Fibroblast of pulmonary artery (primary cell): ENCODE results near the gene GALNT12.

Experiments used
- DNase-seq: peaks from one replicate; pipeline ENCODE4 v3.0.0-alpha.2; 2010; ENCODE audit warnings: low read depth
- H3K4me3 ChIP-seq: replicated peaks from 2 replicates; pipeline ENCODE4 v1.5.1; 2011; ENCODE audit warnings: low read depth, mild to moderate bottlenecking, control low read depth, low read length, moderate library complexity
- TF ChIP-seq, protein P1 (sequence below): IDR thresholded peaks from 2 replicates; pipeline ENCODE4 v1.5.1; 2011; ENCODE audit warnings: mild to moderate bottlenecking, control low read depth, low read length, inconsistent platforms; ENCODE audit errors: missing control alignments

The GALNT12 gene

DNA sequence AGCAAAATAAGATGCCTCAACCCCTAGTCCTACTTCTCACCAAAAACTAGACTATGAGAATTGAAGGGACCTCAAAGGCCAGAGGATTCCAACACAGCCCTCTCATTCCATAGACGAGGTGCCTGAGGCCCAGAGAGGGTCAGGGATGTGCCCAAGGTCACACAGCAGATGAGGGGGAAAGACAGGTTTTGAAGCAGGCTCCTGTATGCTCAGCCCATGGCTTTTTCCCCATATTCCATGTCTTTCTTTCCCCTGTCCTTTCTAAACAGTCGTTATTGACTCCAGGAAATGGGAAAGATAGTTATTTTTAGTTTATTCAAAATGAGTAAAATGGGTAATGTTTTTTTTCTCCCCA lies 75.1 kb downstream of the GALNT12 start:
- TF ChIP-seq, protein P1, sequence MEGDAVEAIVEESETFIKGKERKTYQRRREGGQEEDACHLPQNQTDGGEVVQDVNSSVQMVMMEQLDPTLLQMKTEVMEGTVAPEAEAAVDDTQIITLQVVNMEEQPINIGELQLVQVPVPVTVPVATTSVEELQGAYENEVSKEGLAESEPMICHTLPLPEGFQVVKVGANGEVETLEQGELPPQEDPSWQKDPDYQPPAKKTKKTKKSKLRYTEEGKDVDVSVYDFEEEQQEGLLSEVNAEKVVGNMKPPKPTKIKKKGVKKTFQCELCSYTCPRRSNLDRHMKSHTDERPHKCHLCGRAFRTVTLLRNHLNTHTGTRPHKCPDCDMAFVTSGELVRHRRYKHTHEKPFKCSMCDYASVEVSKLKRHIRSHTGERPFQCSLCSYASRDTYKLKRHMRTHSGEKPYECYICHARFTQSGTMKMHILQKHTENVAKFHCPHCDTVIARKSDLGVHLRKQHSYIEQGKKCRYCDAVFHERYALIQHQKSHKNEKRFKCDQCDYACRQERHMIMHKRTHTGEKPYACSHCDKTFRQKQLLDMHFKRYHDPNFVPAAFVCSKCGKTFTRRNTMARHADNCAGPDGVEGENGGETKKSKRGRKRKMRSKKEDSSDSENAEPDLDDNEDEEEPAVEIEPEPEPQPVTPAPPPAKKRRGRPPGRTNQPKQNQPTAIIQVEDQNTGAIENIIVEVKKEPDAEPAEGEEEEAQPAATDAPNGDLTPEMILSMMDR = no peak
- H3K4me3 ChIP-seq = no peak overlapping the region
- no peak for DNase-seq

DNA sequence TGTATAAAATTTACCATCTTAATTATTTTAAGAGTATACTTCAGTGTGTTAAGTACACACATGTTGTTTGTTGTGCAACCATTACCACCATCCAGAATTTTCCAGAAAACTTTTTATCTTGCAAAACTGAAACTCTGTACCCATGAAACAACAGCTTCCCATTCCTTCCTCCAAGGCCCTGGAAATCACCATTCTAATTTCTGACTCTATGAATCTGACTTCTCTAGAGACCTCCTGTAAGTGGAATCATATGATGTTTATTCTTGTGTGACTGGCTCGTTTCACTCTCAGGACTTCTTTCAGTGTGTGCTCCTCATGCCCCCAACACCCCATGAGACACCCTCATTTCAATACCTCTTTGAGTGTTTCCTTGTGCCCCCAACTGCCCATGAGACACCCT lies 75.8 kb downstream of the GALNT12 start:
- DNase-seq = no peak
- TF ChIP-seq, protein P1 = no peak

DNA sequence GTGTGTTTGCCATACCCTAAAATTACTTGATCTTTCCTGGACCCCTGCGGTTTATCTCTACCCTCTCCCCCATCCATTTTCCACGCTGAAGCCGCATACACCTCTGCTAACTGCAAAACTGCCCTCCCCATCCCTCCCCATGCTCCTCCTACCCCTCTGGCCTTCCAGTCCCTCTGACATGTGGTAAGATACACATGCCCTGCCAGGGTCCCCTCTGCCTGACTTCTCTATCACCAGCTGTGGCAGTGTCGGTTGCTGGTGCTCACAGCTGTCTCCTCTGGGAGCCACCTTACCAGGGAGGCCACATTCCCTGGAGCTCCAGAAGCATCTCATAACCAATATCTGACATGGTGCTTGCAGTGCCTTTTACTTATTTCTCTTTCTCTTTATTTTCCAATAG lies 77.4 kb downstream of the GALNT12 start:
- H3K4me3 ChIP-seq = no peak overlapping the region
- DNase-seq = no peak
- TF ChIP-seq, protein P1 = no peak

More for the DNA sequence above, 75.8 kb downstream of the GALNT12 start:
- no peak overlapping the region for H3K4me3 ChIP-seq

DNA sequence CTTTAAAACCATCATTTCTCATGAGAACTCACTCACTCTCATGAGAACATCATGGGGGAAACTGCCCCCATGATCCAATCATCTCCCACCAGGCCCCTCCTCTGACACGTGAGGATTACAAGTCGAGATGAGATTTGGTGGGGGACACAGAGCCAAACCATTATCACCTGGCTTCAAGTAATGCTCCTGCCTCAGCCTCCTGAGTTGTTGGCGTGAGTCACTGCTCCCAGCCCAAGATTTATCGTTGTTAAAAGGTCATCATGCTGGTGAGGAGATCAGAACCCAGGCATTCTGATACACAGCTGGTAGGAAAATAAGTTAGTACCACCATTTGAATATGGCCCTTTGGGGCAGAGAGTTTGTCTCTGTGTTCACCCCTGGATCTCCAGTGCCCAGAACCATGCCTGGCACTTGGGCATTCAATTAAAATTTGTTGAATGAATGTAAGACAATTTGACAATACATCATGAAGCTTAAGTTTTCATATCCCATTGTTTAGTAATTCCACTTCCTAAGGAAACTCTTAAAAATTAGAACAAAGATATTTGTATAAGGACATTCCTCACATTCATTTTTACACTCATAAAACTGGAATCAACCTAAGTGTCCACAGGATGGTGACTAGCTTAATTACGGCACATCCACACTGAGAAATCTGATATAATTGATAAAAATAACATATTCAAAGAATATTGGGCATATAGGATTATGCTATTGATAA lies 78.3 kb downstream of the GALNT12 start:
- DNase-seq = no peak
- TF ChIP-seq, protein P1 = no peak
- no peak overlapping the region for H3K4me3 ChIP-seq

DNA sequence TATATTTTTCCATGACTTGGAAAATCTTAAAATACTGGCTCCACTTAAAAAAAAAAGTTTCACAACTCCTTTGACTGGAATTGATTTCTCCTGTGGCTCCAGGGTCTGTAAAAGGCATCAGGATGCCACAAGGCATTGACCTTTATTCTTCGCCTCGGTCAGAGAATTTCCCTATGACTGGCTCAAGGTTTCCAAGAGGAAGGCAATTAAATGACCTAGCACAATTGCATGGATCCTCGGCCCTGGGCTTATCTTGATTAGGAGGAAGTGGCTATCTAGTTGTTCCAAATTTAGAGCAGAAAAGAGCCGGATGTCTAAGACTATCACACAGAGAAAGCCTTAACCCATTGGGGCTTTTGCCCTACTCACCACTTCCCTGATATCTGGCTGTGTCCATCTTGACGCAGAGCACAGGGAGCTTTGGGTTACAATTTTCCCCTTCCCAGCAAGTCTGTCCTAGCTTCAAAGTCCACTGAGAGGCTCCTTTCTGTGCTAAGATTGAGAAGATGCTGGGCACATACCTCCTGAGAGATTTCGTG lies 79.3 kb downstream of the GALNT12 start:
- peak; percentile 18 for DNase-seq
- TF ChIP-seq, protein P1 = no peak
- no peak overlapping the region for H3K4me3 ChIP-seq

DNA sequence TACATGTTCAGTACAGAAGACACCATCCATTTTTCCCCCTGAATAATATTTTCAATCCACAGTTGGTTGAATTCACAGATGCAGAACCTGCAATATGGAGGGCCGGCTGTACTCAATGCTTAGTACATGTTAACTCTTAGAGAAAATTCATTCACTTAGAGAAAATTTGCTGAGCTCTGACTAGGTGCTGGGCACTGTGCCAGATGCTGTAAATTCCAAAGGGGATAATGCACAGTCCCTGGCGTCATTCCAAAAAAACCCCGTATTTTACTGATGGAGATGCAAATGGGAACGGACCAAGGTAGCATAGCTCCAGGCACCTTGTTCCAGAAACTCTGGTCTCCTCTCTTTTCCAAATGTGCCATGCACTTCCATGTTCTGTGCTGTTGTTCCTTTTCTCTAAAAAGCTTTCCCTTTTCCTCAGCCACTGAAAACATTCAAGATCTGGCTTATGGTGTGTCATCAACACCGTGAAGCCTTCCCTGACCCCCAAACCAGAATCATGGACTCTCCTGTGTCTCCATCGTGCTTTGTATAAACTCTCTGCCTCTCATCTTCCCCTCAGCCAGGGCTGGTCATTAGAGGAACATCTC lies 80.5 kb downstream of the GALNT12 start:
- H3K4me3 ChIP-seq = no peak overlapping the region
- TF ChIP-seq, protein P1 = no peak
- peak; percentile 33 for DNase-seq
